T follicular helper cell (primary cell): Measurements from ENCODE around the gene SLAMF6.
"Not testable (repeated sequence)": the region's sequence is repeated elsewhere in the genome, so short reads cannot be mapped to it uniquely, and the experiment has no call there.

Experiments
- DNase-seq: peaks from one replicate; pipeline ENCODE4 v3.0.0-alpha.2; 2020; ENCODE audit warnings: low read depth

Gene SLAMF6

GRCh38 chr1:160542303-160542945, 19.4 kb upstream of the SLAMF6 start:
- no peak for DNase-seq

GRCh38 chr1:160541622-160542302, 18.7 kb upstream of the SLAMF6 start:
- DNase-seq, result no peak

GRCh38 chr1:160540859-160541233, 17.8 kb upstream of the SLAMF6 start:
- DNase-seq, result no peak

- peak; percentile 35 for DNase-seq
Observed at GRCh38 chr1:160539990-160540858, 17.2 kb upstream of the SLAMF6 start.

- DNase-seq, result no peak
Observed at GRCh38 chr1:160539684-160539989, 16.6 kb upstream of the SLAMF6 start.

- no peak for DNase-seq
Observed at GRCh38 chr1:160538985-160539651, 16.1 kb upstream of the SLAMF6 start.

GRCh38 chr1:160537714-160538665, 14.9 kb upstream of the SLAMF6 start:
- no peak for DNase-seq

GRCh38 chr1:160534823-160535605, 12.0 kb upstream of the SLAMF6 start:
- no peak for DNase-seq

GRCh38 chr1:160532557-160532813, 9.4 kb upstream of the SLAMF6 start:
- DNase-seq, result not testable (repeated sequence)

GRCh38 chr1:160531809-160532556, 8.9 kb upstream of the SLAMF6 start:
- not testable (repeated sequence) for DNase-seq

GRCh38 chr1:160529401-160529952, 6.4 kb upstream of the SLAMF6 start:
- DNase-seq, result not testable (repeated sequence)

- not testable (repeated sequence) for DNase-seq
Observed at GRCh38 chr1:160523789-160524188, 734 bp upstream of the SLAMF6 start.

- no peak for DNase-seq
Observed at GRCh38 chr1:160522136-160522535, 919 bp downstream of the SLAMF6 start.

GRCh38 chr1:160521554-160521953, 1.5 kb downstream of the SLAMF6 start:
- DNase-seq, result no peak

GRCh38 chr1:160520999-160521398, 2.1 kb downstream of the SLAMF6 start:
- no peak for DNase-seq

- DNase-seq, result no peak
Observed at GRCh38 chr1:160520582-160520981, 2.5 kb downstream of the SLAMF6 start.

GRCh38 chr1:160519642-160520435, 3.2 kb downstream of the SLAMF6 start:
- DNase-seq, result no peak

GRCh38 chr1:160517519-160517918, 5.5 kb downstream of the SLAMF6 start:
- DNase-seq, result not testable (repeated sequence)

GRCh38 chr1:160515908-160516307, 7.1 kb downstream of the SLAMF6 start:
- not testable (repeated sequence) for DNase-seq
